Stimulated activated CD4-positive, alpha-beta T cell treated with anti-CD3 and anti-CD28 coated beads, Interleukin-2, amount 100 ng/mL, for 4 hours (primary cell): Measurements from ENCODE around the gene ADPRH.
"Not testable (repeated sequence)": the region's sequence is repeated elsewhere in the genome, so short reads cannot be mapped to it uniquely, and the experiment has no call there.

Experiments
- DNase-seq: peaks from one replicate; pipeline ENCODE4 v3.0.0-alpha.2; 2020; ENCODE audit warnings: low read depth

Gene ADPRH

DNA sequence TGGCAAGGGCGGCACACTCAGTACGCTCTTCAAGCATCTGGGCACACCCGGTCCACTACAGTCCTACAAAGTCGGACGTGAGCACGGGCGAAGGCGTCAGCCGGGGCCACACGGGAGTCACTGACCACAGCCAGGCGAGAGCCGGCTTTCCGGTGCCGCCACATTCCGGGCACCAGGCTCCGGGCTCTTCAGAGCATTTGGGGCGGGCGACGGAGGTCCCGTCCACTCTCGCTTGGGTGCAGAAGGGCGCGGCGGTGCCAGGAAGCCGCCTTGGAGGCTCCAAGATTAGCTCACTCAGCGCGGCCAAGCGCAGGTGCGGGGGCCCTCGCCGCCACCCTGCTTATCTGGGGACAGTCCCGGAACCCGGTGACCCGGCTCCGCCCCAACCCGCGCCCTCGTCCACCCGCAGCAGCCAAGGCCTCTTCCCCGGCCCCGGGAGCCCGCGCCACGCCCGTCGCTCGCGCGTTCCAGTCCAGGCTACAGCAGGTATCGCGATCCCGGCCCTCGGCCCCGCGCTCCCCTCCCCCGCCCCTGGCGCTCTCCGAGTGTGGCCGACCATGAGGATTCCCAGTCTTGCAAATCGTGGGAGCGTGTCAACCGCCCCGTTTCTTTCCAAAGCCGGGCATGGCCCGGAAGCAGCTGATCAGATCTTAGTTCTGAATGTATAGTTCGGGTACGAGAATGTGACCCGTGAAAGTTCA is at the start of gene ADPRH:
TSS of gene ADPRH (plus strand) at position 127 of the 701 bp plus-strand sequence. CDS start 2,678 bp downstream, outside the sequence.
- peak; percentile 21 for DNase-seq

DNA sequence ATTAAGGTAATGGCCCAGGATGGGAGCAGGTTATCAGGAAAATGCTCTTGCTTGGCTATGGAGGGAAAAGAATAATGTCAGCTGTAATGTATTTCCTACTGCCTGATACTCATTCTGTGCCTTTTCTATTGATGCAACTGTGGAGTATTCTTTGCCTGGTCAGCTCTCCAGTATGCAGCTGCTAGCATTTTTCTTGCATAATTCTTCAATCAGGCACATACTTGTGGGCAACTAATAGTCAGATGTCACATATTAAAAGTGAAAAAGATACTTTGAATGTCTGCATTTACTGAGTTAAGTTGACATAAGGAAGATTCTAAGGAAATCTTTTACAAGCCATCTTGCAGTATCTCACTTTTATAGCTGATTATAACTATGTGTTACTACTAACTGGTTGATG is 49.4 kb upstream of the ADPRH start:
- DNase-seq: no peak

DNA sequence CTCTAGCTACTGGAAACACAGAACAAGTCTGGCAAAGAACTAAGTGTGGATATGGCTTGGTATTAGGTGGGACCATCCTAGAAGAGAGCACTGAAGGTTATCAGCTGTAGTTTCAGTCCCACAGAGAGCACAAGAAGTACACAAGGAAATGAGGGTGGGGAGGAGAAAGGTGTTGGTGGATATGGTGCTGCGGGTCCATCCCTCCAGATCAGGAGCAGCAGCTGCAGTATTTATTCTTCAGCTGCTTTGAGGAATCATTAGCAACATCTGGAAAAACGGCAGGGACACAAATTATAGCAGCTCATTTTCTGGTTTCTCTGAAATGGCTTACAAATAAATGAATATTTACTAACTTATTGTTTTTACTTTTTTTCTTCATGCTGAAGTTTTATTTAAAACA is 48.8 kb upstream of the ADPRH start:
- no peak for DNase-seq

DNA sequence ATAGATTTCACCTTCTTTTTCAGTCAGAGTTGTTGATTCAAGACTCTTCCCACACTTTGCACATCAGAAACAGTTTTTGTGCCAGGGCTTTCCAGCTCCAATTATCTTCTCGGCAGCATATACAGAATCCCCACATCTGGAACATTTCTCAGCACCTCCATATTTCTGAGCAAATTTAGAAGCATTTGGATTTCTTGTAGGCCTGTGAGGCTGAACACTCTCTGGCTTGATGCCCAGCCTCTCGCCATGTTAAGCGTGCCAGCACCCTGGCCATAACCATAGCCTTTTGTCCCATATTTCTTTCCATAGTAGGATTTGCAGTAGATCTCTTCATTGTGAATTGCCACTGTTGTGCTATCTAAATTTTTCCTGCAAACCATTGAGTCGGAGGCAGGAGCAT is 48.1 kb upstream of the ADPRH start:
- no peak for DNase-seq

DNA sequence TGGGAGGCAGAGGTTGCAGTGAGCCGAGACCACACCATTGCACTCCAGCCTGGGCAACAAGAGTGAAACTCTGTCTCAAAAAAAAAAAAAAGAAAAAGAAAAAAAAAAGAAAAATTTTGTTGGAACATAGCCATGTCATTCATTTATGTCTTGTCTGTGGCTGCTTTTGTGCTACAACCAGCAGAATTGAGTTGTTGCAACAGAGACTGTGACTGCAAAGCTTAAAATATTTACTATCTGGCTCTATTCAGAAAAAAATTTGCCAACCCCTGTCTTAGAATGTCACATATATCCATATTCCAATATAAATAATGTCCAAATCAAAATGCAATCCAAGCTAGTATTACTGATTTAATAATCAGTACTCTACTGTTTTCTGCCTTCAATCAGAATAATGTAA is 45.0 kb upstream of the ADPRH start:
- no peak for DNase-seq

DNA sequence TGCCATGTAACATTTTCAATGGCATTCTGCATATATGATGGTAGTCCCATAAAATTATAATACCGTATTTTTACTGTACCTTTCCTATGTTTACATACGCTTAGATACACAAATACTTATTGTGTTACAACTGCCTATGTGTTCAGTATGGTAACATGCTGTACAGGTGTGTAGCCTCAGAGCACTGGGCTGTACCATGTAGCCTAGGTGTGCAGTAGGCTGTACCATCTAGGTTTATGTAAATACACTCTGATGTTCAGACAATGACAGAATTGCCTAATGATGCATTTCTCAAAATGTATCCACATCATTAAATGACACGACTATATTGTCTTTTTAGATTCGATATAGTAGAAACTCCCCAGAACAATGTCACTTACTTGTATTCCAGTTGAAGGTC is 42.5 kb upstream of the ADPRH start:
- DNase-seq: no peak

DNA sequence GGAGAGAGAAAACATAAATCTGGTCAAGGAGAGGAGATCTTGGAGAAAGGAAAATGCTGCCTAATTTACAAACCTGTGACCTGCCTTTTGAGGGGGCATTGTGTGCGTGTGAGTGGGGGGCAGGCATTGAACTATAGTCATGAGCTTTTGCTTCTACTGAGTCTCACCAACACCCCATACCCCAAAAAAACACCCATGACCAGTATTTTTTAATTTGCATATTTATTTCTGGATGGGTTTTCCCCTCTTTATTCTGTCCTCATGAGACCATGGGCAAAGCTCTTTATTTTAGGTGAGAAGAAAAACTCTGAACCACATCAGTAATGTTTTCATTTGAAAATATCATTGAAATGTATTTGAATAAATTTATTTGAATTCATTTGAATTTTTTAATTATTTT is 40.5 kb upstream of the ADPRH start:
- no peak for DNase-seq

DNA sequence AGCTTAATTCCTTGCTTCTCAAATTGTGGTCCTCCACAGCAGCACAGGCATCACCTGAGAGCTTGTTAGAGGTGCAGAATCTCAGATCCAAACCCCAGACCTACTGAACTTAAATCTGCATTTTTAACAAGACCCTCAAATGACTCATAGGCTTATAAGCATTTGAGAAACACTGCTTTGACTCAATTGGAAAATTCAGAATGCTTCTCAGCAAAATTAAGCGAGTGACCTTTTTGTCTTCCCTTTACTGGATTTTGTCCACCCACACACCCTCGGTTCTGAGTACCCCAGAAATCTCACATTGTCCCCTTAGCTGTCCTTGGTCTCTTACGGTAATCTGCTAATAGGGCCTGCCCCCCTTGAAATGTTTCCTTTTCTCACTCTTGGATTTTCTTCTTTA is 37.7 kb upstream of the ADPRH start:
- no peak for DNase-seq

DNA sequence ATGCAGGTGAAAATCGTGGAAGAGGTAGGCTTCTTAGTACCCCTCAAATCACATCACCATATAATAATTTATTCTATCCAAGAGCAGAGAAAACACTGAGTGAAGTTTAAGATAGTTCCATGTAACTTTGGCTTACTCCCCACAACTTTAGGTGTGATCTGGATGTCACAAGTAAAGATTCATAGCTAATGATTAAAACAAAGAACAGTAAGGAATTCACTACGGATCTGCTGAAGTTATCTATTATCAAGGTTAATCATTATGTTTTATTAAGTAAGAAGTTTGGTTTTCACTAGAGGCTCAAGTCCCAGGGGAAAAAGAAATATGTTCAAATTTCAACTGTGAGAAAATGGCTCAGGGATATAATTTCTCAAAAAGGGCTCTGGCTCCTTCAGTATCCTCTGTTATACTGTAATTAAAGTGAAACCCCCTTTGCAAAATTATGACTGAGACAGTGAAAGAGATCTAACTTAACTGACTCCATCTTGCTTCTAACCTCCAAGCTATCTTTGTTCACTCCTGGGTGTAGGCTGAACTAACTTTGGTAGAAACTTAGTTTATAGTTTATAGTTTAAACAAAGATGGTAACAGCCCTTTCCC is 37.0 kb upstream of the ADPRH start:
- DNase-seq: no peak

DNA sequence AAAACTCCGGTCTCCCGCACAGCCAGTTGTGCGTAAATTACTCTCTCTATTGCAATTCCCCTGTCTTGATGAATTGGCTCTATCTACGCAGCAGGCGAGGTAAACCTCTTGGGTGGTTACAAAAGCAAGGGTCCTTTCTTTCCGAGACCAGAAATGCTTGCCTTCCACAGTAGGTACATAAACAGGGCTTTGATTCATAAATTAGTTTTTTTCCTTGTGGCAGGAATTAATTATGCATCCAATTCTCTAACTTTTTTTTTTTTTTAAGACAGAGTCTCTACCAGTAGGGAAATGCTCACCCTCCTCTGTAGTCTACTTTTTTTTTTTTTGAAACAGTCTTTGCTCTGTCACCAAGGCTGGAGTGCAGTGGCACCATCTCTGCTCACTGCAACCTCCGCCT is 36.1 kb upstream of the ADPRH start:
- no peak for DNase-seq

DNA sequence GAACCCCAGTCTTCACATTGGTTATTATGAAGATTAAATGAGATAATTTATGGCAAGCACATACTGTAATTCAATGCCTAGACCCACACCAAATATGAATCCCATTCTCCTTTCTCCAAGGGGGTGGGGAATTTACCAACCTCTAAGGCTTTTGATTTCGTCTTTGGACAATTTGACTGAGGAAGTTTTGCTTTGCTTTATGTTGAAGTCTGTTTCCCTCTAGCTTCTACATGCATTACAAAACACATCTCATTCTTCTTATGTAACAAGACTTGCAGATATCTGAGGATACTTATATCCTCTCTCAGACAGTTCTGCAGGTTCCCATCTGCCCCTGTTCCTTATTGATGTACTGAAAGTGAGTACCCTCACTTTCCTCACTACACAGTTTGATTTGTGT is 32.1 kb upstream of the ADPRH start:
- DNase-seq: no peak

DNA sequence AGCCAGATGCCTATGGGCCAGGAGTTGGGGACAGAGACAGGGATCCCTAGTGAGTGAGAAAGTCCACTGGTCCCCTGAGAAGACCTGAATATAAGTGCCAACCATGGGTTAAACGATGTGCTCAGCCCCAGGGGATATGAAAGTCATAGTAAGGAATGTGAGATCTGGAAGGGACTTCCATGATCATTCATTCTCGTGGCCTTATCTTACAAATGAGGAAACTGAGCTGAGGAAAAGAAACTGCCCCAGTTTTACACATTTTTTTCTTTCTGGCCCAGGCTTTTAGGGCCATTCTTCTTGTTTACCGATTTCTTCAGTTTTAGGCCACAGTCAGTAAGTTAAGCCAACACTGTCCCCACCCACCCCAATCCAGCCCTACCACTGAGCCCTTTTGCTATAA is 31.0 kb upstream of the ADPRH start:
- no peak for DNase-seq

DNA sequence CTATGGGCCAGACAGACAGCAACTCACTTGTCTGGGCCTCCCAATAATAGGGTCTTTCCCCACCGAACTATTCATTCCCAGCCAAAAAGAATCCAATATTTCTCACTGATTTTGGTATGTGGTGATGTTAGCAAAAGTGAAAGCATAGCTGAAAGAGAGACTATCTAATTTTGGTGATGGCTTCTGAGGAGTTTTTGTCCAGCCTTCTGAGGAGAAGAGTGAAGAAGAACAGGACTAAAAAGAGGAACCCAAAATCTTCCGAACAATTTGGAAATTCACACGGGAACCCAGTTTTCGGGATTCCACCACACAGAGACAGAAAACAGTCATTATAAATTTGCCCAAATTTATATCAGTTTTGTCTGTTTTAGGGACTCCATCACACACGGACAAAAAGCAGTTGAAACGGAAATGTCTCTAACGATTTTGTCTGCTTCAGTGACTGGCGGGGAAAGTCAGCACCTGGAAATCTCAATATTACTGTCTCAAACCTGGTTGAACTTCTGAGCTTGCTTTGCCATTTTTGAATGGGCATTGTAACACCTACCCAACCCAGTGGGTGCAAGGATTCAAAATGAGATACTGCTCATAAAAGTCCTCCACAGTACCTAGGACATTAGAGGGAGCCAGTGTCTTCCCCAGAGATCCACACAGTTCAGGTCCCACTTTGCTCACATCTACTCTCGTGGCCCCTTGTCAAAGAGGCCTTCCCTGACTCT is 28.9 kb upstream of the ADPRH start:
- no peak for DNase-seq

DNA sequence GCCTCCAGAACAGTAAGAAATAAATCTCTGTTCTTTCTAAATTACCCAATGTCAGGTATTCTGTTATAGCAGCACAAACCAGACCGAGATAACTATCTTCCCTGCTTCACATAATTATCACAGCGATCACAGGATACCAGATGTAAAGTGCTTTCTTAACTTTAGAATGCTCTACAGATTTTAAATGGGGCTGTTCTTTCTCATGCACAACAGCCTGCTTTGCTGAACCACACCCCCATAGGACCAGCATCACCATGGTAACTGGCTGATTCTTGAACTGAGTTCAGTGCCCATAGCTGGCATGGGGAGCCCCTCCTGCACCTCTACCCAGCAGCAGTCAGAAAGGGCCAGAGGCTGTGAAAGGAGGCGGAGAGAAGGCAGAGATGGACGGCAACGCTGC is 27.7 kb upstream of the ADPRH start:
- no peak for DNase-seq

DNA sequence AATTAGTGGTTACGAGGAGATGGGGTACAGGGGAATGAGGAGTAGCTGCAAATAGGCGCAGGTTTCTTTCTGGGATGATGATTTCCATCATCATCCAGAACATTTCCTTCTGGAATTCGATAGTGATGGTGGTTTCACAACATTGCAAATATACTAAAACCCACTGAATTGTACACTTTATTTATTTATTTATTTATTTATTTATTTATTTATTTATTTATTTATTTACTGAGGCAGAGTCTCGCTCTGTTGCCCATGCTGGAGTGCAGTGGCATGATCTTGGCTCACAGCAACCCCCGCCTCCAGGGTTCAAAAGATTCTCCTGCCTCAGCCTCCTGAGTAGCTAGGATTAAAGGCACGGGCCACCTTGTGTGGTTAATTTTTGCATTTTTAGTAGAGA is 26.4 kb upstream of the ADPRH start:
- not testable (repeated sequence) for DNase-seq

DNA sequence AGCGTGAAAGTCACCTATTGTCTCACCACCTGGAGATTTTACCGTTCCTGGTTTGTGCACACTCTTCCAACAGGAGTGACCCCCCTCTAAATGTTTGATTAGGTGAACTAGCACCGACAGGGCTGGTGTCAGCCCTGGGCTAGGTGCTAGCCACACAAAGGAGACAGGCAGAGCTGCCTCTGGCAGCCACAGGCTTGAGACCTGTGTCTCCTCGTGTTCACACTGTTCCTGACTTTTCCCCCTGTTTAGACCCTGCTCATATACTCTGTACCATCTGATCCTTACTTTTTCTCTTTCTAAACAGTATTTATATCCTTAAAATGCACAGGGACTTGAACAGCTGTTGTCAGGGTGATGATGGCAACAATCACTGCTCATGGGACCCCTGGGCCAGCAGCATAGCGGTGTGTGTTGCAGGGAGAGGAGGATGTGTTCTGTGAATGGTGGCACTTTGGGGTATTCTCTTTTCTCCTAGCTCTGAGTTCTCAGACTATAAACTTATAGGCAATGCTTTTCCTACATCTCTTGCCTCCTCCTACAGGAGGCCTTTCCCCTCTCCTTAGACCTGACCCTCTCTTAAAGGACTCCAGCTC is 25.4 kb upstream of the ADPRH start:
- DNase-seq: no peak

DNA sequence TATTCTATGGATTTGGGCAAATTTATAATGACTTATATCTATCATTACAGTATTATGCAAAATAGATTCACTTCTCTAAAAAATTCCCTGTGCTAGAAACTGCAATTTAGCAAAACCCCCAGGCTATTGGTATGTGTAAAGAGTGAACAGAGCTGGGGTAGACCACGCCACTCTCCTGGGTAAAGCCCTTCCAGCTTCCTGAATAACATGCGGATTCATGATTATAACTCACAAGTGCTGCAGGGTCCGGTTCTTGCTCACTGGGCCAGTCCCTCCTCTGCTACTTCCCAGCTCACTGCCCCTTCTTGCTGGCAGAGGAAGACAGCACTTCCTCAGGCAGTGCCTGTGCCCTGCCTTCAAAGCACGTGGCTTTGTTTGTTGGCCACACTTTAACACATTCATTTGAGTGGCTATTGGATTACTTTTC is 24.0 kb upstream of the ADPRH start:
- DNase-seq: no peak

DNA sequence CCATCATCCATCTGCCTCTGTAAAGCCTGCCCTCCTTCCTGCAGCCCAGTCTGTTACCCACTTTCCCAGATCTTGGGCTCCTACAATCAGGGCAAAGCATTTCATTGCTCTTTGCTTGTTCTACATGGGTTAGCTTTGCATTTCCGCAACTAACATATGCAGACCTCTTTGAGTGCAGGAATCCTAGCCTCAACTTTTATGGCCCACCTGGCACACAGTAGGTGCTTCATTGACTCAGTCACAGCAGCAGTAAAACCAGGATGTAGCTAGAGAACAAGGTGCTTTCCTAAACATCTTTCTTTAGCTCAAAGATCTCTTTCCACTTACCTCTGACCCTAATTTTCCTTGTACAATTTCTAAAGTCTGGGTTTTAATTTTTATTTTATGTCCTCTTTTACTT is 23.4 kb upstream of the ADPRH start:
- DNase-seq: no peak

DNA sequence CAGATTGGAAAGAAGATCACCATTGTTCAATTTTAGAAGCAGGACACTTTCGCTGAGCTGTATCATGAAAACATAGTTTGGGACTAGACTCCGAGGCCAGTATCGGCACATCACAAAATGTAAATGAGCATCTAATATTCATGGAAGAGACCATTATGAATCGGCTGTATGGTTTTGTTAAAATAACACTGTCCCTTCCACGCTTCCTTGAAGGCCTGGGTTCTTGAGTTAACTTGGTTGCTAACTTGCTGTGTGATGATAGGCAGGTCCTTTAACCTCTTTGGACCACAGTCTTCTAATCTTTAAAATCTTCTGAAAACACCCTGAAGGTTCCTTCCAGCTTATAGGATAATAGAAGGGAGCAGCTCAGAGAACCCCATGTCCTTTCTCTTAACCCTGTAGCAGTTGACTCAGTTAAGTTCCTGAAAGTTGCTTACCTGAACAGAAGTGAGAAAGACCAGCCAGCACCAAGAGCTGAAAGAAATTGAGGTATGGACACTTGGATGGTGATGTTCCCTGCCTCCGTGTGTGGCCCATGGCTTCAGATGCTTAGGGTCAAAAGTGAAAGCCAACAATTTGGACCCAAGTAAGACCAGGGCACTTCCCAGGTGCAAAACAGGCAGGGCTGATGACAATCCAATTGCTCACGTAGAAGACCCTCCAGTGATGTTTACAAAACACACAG is 22.0 kb upstream of the ADPRH start:
- no peak for DNase-seq

DNA sequence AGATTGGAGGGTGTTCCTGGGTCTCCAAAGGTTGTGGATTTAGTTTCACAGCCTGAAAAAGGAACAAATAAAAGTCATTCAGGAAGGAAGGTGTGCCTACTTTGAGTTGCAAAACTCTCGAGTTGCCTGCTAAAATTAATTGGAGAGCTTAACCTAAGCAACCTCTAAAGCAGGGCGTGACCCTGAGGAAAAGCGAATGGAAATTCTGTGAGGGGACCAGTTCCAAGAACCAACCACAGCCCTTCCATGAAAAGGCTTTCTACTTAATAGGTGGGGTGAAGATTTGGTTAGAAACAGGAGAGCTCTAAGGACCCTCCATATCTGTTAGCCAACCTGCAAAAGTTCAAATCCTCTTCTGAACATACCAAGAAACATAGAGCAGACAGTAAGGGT is 21.4 kb upstream of the ADPRH start:
- DNase-seq: no peak

DNA sequence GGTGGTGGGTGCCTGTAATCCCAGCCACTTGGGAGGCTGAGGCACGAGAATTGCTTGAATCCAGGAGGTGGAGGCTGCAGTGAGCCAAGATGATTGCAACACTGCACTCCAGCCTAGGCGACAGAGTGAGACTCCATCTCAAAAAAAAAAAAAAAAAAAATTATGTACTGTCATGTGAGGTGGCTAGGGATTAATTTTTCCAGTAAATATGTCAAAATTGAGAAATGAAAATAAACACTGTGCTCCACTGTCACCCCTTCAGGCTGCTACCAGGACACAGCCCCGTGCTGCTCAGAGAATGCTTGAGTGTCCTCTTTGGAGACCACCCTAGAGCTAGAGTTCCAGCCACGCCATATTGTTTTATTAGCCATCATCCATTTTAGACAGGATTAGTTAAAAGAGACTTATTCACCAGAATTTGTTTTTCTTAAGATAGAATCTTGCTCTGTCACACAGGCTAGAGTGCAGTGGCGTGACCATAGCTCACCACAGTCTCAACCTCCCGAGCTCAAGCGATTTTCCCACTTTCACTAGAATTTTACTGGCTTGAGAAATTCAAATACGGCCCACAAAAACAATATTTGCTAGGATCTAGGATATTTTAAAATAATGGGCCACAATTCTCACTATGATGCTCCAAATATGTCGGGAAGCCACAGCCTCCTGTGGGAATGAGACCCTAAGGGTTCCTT is 20.5 kb upstream of the ADPRH start:
- DNase-seq: no peak

DNA sequence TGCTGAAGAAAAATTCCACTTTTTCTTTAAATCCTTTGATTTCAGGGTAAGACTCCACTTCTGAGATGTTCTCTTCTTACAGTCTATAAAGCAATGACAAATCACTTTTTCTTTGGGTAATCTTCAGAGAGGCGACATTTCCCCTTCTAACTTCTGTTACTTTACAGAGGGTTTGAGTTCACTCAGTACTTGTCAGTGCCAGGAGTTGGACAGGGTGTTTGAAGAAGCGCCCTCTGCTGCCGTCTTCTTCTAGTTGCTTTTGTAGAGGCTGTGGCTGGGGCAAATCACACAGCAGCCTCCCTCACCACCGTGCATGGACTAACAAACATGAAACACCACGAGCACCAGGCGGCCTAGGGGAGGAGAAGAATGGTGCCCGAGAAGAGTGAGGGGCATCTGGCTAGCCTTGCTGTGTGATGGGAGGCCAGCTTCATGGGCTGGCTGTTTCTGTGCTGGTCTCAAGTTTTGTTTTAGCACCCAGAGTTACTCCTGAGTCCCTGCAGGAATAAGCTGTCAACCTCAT is 19.8 kb upstream of the ADPRH start, which contains the start of gene CD80:
TSS of gene CD80 (minus strand) at position 174 of the 523 bp plus-strand sequence. CDS start 1,886 bp downstream, outside the sequence.
- peak; percentile 22 for DNase-seq
